WI38 (cell line): ENCODE results near the gene GNAZ.

ENCODE experiments used
- H3K4me3 ChIP-seq: 2 replicates; pipeline ENCODE4 v1.5.1; 2011; ENCODE audit warnings: low read depth, mild to moderate bottlenecking, control low read depth, low read length
- TF ChIP-seq, protein P1 (sequence below): IDR thresholded peaks from 2 replicates; pipeline ENCODE4 v1.5.1; 2012; ENCODE audit warnings: low read depth, mild to moderate bottlenecking, control low read depth, low read length

GNAZ gene

DNA sequence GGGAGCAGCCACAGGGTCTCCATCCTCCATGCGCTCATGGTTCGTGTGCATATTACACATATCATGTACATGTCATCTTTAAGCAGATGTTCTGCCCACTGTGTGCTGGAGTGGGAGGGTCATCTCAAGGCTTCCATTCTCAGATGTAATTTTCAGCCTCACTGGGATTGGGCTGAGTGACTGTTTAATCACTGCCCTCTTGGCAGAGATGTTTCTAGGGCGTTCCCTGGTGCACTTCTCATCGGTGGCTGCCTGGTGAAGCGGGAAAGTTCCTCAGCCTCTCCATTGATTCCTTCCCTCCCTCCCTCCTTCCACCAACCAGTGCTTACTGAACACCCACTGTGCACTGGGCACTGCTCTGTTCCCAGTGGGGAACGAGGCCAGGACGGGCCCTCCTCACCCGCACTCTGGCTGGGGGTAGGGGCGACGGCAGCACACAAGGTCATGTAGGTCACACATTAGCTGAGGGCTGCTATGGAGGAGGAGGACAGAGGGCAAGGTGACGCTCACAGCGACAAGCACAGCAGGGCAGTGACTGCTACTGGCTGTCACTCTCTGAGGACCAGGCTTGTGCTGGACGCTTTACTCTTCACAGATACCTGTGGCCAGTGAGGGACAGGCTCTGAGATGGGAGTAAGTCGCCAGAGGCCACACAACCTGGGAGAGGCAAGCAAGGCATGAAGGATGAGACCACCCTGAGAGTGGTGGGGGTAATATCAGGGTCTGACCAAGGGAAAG lies 22.9 kb downstream of the GNAZ start:
- TF ChIP-seq, protein P1, sequence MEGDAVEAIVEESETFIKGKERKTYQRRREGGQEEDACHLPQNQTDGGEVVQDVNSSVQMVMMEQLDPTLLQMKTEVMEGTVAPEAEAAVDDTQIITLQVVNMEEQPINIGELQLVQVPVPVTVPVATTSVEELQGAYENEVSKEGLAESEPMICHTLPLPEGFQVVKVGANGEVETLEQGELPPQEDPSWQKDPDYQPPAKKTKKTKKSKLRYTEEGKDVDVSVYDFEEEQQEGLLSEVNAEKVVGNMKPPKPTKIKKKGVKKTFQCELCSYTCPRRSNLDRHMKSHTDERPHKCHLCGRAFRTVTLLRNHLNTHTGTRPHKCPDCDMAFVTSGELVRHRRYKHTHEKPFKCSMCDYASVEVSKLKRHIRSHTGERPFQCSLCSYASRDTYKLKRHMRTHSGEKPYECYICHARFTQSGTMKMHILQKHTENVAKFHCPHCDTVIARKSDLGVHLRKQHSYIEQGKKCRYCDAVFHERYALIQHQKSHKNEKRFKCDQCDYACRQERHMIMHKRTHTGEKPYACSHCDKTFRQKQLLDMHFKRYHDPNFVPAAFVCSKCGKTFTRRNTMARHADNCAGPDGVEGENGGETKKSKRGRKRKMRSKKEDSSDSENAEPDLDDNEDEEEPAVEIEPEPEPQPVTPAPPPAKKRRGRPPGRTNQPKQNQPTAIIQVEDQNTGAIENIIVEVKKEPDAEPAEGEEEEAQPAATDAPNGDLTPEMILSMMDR: no peak
- no peak overlapping the region for H3K4me3 ChIP-seq

DNA sequence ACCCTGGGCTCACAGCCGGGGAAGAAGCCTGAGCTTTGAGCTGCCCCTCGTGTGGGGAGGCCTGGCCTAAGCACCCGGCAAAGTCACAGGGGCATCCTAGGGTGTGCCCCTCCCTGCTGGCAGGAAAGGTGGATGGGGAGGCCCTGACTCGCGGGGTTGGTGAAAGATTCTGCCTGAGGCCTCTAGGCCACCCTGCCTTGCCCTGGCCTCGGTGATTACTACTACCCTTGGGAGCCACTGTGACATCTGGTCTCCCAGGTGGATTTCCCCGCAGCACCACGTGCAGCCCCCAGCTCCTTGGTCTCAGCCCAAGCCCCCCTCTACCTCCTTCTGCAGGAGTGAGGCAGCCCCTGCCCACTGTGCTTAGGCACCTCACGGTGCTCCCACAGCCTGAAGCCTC lies 23.9 kb downstream of the GNAZ start:
- TF ChIP-seq, protein P1: no peak
- H3K4me3 ChIP-seq: no peak overlapping the region

DNA sequence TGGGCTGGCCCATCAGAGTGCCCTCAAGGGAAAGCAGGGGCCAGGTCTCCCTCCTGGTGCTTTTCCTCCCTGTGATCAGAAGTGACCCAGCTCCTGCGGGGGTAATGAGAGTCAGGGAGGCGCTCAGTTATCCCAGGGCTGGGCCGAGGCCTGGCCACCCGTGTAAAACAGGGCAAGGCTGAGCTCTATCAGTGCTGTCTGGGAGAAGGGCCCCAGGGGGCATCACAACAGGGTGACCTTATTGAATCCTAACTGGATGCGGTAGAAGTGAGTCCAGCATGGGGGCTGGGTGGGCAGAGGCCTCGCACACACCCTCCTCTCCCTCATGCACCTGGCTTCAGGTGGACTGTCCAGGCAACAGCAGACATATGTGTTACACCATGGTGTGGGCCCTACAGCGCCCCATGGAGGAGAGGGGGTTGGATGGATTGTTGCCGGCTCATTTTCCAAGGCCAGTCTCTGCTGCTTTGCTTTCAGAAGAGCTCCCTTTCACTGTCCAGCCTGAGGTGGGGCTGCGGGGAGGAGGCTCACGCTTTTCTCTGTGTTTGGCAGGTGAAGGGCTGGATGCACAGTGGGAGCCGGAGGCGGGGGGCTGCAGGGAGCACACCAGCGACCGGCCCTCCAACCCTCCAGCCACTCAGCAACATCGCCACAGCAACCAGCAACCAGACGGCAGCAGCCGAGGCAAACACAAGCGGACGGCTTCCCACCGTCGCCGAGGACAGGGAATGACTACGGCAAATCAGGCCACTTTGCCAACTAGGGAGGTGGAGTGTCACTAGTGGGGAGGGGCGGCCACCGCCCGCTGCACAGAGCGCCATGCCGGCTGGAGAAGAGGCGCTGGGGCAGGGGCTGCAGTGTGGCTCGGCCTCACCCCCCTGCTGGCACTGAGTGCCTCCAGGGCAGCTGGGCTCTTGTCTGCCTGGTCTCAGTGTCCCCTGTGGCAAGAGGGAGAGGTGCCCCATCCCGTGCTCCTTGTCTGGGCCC lies 24.7 kb downstream of the GNAZ start:
- H3K4me3 ChIP-seq: no peak overlapping the region
- TF ChIP-seq, protein P1: no peak

DNA sequence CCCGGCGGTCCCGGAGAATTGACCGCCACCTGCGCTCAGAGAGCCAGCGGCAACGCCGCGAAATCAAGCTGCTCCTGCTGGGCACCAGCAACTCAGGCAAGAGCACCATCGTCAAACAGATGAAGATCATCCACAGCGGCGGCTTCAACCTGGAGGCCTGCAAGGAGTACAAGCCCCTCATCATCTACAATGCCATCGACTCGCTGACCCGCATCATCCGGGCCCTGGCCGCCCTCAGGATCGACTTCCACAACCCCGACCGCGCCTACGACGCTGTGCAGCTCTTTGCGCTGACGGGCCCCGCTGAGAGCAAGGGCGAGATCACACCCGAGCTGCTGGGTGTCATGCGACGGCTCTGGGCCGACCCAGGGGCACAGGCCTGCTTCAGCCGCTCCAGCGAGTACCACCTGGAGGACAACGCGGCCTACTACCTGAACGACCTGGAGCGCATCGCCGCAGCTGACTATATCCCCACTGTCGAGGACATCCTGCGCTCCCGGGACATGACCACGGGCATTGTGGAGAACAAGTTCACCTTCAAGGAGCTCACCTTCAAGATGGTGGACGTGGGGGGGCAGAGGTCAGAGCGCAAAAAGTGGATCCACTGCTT lies 25.5 kb downstream of the GNAZ start:
- TF ChIP-seq, protein P1: no peak

DNA sequence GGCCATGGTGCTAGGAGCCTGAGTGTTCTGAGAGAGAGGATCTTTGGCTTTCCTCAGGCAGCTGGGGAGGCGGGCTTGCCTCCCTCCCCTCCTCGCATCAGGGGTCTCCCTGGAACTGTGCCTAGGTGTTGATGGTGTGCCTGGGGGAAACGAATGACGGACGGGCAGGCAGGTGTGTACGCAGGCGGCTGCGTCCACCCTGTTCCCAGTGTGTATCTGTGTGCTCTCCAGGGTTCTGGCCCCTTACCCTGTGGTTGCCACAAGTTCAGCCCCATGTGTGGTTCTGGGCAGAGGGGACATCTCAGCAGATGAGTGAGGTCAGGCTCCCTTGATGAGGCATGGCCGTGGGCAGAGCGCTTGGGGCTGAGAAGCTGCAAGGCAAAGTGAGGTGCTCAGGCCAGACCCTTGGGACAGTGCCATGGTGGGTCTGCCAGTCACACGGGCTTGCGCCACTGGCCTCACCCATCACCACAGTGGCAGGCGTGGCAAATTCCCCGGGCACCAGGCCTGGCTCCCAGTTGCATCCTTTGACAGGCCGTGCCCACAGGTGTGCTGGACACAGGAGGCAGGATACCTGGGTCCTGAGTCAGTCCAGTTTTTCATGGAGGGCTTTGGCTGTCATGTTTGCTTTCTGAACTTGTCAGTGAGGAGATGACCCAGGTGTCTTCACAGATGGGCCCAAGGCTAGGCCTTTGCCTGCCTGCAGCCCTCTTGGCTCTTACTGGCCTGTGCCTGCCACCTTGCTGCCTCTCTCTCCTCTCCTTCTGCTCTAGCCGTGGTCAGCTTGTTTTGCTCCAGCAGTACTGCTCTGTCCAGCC lies 27.3 kb downstream of the GNAZ start:
- no peak overlapping the region for H3K4me3 ChIP-seq

More for the DNA sequence above, 25.5 kb downstream of the GNAZ start:
- H3K4me3 ChIP-seq: no peak overlapping the region

DNA sequence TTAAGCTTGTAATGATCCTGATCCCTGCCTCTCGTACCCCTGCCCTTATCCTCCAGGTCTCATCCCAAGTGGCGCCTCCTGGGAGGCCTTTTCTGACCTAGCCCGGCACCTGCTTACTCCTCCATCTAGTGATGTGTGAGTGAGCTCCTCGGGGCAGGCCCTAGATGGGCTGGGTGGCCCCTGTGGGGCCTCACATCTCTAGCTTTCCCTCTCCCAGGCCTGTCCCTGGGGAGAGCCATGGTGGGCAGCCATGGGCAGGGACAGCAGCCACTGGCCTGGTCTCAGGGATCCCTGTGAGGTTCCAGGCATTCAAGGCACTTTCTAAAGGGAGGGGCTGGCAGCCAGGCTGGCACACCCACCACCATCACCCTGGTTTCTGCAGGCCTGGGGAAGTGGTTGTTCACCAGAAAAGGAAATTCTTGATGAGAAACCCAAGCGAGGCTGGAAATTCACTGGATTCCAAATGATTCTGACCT lies 27.9 kb downstream of the GNAZ start:
- no peak overlapping the region for H3K4me3 ChIP-seq
- TF ChIP-seq, protein P1: no peak

More for the DNA sequence above, 27.3 kb downstream of the GNAZ start:
- TF ChIP-seq, protein P1: no peak
